ENCODE results near the gene SORCS2.

Gene SORCS2

GRCh38 chr4:7327341-7327885 is 135.1 kb downstream of the SORCS2 start:
- TF ChIP-seq, protein P1, sequence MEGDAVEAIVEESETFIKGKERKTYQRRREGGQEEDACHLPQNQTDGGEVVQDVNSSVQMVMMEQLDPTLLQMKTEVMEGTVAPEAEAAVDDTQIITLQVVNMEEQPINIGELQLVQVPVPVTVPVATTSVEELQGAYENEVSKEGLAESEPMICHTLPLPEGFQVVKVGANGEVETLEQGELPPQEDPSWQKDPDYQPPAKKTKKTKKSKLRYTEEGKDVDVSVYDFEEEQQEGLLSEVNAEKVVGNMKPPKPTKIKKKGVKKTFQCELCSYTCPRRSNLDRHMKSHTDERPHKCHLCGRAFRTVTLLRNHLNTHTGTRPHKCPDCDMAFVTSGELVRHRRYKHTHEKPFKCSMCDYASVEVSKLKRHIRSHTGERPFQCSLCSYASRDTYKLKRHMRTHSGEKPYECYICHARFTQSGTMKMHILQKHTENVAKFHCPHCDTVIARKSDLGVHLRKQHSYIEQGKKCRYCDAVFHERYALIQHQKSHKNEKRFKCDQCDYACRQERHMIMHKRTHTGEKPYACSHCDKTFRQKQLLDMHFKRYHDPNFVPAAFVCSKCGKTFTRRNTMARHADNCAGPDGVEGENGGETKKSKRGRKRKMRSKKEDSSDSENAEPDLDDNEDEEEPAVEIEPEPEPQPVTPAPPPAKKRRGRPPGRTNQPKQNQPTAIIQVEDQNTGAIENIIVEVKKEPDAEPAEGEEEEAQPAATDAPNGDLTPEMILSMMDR (conservative IDR thresholded peaks at IDR 0.05), result no peak
- no peak overlapping the region for H3K27ac ChIP-seq

DNA sequence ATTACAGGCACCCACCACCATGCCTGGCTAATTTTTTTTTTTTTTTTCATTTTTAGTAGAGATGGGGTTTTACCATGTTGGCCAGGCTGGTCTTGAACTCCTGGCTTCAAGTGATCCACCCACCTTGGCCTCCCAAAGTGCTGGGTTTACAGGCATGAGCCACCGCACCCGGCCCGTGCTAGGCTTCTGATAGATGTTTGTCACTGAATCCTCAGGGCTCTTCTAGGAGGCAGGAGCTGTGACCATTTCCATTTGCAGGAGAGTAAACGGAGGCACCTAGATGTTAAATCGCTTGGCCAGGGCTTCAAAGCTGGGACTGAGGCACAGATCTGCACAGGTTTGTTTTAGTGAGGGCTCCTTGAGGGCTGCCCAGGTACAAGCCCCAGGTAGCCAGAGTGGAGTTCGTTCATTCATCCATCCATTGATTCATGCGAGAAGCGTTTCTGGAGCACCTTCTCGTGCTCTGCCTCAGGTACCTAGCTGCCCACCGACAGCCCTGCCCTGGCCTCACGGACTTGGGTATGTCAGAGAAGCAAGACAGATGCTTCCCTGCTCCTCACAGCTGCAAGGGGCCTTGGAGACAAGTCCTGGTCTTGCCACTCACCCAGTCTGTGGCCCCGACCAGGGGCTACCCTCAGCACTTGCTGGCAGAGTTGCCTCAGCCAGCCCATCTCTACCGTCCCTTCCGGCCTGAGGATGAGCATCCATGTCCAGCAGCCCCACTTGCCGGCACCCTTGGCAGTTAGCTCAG is 136.0 kb downstream of the SORCS2 start:
- no peak overlapping the region for H3K27ac ChIP-seq
- TF ChIP-seq, protein P1 (conservative IDR thresholded peaks at IDR 0.05), result no peak

DNA sequence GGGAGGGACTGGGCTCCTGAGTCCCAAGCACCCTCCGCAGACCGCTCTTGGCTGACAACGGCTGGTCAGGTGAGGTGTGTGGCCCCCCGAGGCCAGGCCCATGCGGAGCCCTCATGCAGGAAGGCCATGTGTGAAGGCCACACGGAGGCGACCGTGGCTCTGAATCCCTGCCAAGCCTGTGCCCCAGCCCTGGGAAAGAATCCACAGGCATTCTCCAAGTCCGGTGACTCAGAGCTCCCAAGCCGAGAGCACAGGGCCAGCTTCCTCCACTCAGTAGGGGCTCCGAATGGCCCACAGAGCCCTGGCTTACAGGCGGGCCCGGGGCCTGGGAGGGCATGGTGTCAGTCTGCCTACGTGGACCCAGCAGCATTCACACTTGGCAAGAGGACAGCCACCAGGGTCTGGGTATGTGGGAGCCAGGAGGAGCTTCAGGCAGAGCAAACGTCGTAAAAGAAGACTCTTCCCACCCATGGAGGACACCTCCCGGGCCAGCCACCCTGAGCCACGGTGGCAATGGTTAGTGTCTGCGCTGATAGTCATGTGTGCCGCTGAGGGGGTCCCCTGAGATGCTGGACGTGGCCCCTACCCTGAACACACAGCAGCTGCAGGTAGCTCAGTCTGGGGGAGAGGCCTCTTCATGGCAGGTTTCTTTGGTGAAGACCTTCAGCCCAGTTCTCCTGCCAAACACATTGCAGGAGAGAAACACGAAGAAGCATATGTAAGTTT is 136.7 kb downstream of the SORCS2 start:
- no peak overlapping the region for H3K27ac ChIP-seq
- TF ChIP-seq, protein P1 (conservative IDR thresholded peaks at IDR 0.05), result no peak

DNA sequence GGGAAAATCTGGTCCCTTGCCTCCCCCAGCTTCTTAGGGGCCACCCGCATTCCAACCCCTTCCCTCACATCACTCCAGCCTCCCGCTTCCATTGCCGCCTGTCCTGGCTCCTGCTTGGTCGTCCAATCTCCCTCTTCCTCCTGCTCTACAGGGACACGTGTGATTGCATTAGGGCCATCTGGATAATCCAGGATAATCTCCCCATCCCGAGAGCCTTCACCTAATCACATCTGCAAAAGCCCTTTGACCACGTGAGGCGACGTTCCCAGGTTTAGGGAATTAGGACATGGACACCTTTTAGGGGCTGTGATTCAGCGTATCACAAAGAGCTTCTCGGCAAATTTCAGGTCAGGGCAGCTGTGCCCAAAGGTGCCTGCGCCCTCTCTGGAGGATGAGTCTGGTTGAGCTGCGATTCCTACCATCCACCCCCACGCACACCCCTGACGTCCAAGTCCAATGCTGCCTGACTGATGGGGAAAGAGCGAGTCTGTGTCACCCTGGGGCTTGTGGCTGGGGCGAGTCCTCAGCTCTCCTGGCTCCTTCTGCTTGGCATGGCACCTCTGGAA is 137.8 kb downstream of the SORCS2 start:
- no peak overlapping the region for H3K27ac ChIP-seq
- TF ChIP-seq, protein P1 (conservative IDR thresholded peaks at IDR 0.05), result no peak

GRCh38 chr4:7330811-7331681 is 138.7 kb downstream of the SORCS2 start:
- no peak overlapping the region for H3K27ac ChIP-seq
- TF ChIP-seq, protein P1 (conservative IDR thresholded peaks at IDR 0.05), result no peak

DNA sequence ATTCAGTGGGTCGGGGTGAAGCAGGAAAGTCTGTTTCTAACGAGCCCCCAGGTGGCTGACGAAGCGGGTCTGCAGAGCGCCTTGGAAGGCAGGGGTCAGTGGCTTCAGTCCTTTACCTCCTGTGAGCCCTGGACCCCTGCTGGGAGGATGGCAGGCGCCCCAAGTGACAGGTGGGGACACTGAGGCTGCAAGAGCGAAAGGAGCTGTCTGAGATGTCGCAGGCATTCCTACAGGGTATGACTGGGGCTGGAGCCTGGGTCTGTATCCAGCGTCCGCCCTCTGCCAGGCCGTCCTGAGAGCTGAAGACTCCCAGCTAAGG is 139.3 kb downstream of the SORCS2 start:
- H3K27ac ChIP-seq, result no peak overlapping the region
- TF ChIP-seq, protein P1 (conservative IDR thresholded peaks at IDR 0.05), result no peak
